Left renal pelvis (tissue), 4 donors: ENCODE results near the gene GGCT. TPM values are rescaled to one million over a fixed set of nuclear protein-coding genes. Genes with fewer than 3 reads are reported as not detected.

ENCODE experiments used
- DNase-seq, 4 donors: peaks; one replicate each; pipeline ENCODE4 v3.0.0-alpha.2; 2013; ENCODE audit warnings: low read depth in 4 of 4, low spot score in 3 of 4
- polyA plus RNA-seq, 4 donors: library from polyadenylated mRNA; unstranded; fragments of 120-200 nt; gene quantifications; one replicate each; pipeline ENCODE4 v1.2.1, GENCODE V29; 2013; ENCODE audit not compliant: insufficient read length in 4 of 4

Gene GGCT
- polyA plus RNA-seq, 4 donors, result 40.8 to 88.1 (median 72.6) TPM

GRCh38 chr7:30465046-30465810 lies 39.4 kb downstream of the GGCT start:
- DNase-seq, result no peak

GRCh38 chr7:30464231-30464671 lies 40.4 kb downstream of the GGCT start:
- DNase-seq, result no peak

GRCh38 chr7:30463405-30464145 lies 41.1 kb downstream of the GGCT start:
- DNase-seq, result no peak

GRCh38 chr7:30462179-30462578 lies 42.5 kb downstream of the GGCT start:
- DNase-seq, result no peak

GRCh38 chr7:30460246-30460633 lies 44.4 kb downstream of the GGCT start:
- no peak for DNase-seq

- DNase-seq, result no peak
Measured at GRCh38 chr7:30459591-30460245, 44.9 kb downstream of the GGCT start.

- DNase-seq, result no peak
Measured at GRCh38 chr7:30458311-30458710, 46.3 kb downstream of the GGCT start.

- no peak for DNase-seq
Measured at GRCh38 chr7:30453921-30454320, 50.7 kb downstream of the GGCT start.

- no peak for DNase-seq
Measured at GRCh38 chr7:30453016-30453415, 51.6 kb downstream of the GGCT start.

- no peak for DNase-seq
Measured at GRCh38 chr7:30452280-30452930, 52.2 kb downstream of the GGCT start.

GRCh38 chr7:30451539-30452279 lies 52.9 kb downstream of the GGCT start:
- DNase-seq, result no peak

- DNase-seq, result no peak
Measured at GRCh38 chr7:30450983-30451497, 53.6 kb downstream of the GGCT start.

- DNase-seq, result no peak
Measured at GRCh38 chr7:30450240-30450982, 54.2 kb downstream of the GGCT start.

GRCh38 chr7:30448461-30449189 lies 56.0 kb downstream of the GGCT start:
- no peak for DNase-seq

- no peak for DNase-seq
Measured at GRCh38 chr7:30447466-30447865, 57.2 kb downstream of the GGCT start.
